22Rv1 (cell line): ENCODE measurements around the gene PAMR1.

Experiments
- CTCF ChIP-seq: fragments of 450-650 bp; IDR thresholded peaks from 2 replicates; pipeline ENCODE4 v1.5.1; 2017; ENCODE audit warnings: mild to moderate bottlenecking
- ZFX ChIP-seq: fragments of 450-650 bp; IDR thresholded peaks from 2 replicates; pipeline ENCODE4 v1.6.1; 2017; ENCODE audit warnings: antibody characterized with exemption, borderline replicate concordance

GRCh38 chr11:35536470-35536869 lies 11.1 kb upstream of the PAMR1 start:
- TF ChIP-seq ZFX (no peak), CTCF (no peak)
